BJ (cell line): ENCODE measurements around the gene GRB2. TPM values are rescaled to one million over a fixed set of nuclear protein-coding genes. Genes with fewer than 3 reads are reported as not detected.

Experiments
- CTCF ChIA-PET: fragments of 350-600 bp; formaldehyde crosslinking; extraction: SDS; loops from one replicate; lab custom pipeline; 2021; ENCODE audit warnings: antibody characterized with exemption, inconsistent platforms; lab: Yijun Ruan, JAX
- POLR2A ChIA-PET: fragments of 300-600 bp; sonication (Branson Sonifier 250); formaldehyde crosslinking; extraction: SDS; loops from one replicate; lab custom pipeline; 2021; ENCODE audit warnings: antibody characterized with exemption; lab: Charles Lee
- DNase-seq: peaks from one replicate; pipeline ENCODE4 v3.0.0-alpha.2; 2011; ENCODE audit warnings: low read depth
- H3K27me3 ChIP-seq: 2 replicates; pipeline ENCODE4 v1.6.0; 2011; ENCODE audit warnings: low read length; ENCODE audit not compliant: control insufficient read depth, insufficient read depth
- H3K36me3 ChIP-seq: 2 replicates; pipeline ENCODE4 v1.5.1; 2011; ENCODE audit warnings: low read length; ENCODE audit not compliant: control insufficient read depth, insufficient read depth
- H3K4me3 ChIP-seq: 2 replicates; pipeline ENCODE4 v1.5.1; 2011; ENCODE audit warnings: low read depth, mild to moderate bottlenecking, control low read depth, low read length
- polyA plus RNA-seq: library from polyadenylated mRNA; depleted of rRNA; stranded (reverse); fragments of >200 nt; gene quantifications from 2 replicates; pipeline ENCODE4 v1.2.3, GENCODE V29; 2011
- TF ChIP-seq, protein P1 (sequence below): IDR thresholded peaks from 2 replicates; pipeline ENCODE4 v1.5.1; 2011; ENCODE audit warnings: low read depth, mild to moderate bottlenecking, control low read depth, inconsistent platforms, low read length, moderate library complexity; ENCODE audit not compliant: insufficient read depth

Gene GRB2
- polyA plus RNA-seq, 1 experiment: 50.7 TPM

GRCh38 chr17:75387771-75388170 is 17.7 kb downstream of the GRB2 start:
- CTCF ChIA-PET: interaction anchor here (0.6 to 1.0 kb wide), 2 partner anchors 25 to 98 kb away, joined by 3 read pairs; no protein-coding TSS in a partner anchor
- POLR2A ChIA-PET: no interaction called here
- Histone ChIP-seq H3K27me3 (no peaks in the 10 kb centered on the region), H3K4me3 (no peak overlapping the region), H3K36me3 (peaks cover 2% of the 10 kb centered on the region; the same call in 1 of the 2 replicates)
- no peak for DNase-seq
- TF ChIP-seq, protein P1, sequence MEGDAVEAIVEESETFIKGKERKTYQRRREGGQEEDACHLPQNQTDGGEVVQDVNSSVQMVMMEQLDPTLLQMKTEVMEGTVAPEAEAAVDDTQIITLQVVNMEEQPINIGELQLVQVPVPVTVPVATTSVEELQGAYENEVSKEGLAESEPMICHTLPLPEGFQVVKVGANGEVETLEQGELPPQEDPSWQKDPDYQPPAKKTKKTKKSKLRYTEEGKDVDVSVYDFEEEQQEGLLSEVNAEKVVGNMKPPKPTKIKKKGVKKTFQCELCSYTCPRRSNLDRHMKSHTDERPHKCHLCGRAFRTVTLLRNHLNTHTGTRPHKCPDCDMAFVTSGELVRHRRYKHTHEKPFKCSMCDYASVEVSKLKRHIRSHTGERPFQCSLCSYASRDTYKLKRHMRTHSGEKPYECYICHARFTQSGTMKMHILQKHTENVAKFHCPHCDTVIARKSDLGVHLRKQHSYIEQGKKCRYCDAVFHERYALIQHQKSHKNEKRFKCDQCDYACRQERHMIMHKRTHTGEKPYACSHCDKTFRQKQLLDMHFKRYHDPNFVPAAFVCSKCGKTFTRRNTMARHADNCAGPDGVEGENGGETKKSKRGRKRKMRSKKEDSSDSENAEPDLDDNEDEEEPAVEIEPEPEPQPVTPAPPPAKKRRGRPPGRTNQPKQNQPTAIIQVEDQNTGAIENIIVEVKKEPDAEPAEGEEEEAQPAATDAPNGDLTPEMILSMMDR: no peak

- Histone ChIP-seq H3K4me3 (no peak overlapping the region), H3K27me3 (no peaks in the 10 kb centered on the region), H3K36me3 (peaks cover 2% of the 10 kb centered on the region; the same call in 1 of the 2 replicates)
- DNase-seq: no peak
- ChIA-PET CTCF (no interaction called here), POLR2A (no interaction called here)
- TF ChIP-seq, protein P1: no peak
Measured at GRCh38 chr17:75386430-75386829, 19.0 kb downstream of the GRB2 start.

DNA sequence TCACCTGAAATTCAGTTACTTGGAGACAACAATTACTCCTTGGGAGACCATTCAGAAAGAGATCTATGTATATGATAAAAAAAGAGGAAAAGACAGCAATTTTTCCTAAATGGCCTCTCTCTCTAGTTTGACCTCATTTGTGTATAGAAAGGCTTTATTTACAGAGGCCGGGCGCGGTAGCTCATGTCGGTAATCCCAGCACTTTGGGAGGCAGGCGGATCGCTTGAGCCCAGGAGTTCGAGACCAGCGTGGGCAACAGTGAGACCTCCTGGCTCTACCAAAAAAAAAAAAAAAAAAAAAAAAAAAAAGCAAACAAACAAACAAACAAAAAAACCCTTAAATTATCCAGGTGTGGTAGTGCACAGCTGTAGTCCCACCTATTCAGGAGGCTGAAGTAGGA is 20.7 kb downstream of the GRB2 start:
- Histone ChIP-seq H3K4me3 (no peak overlapping the region), H3K27me3 (no peaks in the 10 kb centered on the region), H3K36me3 (peaks cover 2% of the 10 kb centered on the region; the same call in 1 of the 2 replicates)
- DNase-seq: no peak
- ChIA-PET POLR2A (no interaction called here), CTCF (interaction anchor here (2.0 to 2.1 kb wide), 2 partner anchors 9 to 11 kb away, joined by 6 to 7 read pairs; no protein-coding TSS in a partner anchor)
- TF ChIP-seq, protein P1: no peak

DNA sequence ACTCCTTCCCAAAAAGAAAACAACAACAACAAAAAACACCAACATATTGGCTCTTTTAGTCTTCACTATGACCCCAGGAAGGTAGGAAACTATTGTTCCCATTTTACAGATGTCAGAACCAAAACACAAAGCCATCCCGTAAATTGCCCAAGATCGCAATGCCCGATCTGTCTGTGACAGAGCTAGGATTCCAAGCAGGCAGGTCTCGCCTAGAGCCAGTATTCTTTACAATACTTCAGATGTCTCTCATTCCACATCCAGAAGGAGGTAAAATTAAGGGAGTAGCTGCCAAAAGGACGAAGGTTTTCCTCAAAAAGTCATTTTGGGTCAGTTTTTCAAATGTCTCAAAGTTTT is 21.7 kb downstream of the GRB2 start:
- Histone ChIP-seq H3K4me3 (no peak overlapping the region), H3K36me3 (peaks cover 2% of the 10 kb centered on the region; the same call in 1 of the 2 replicates), H3K27me3 (no peaks in the 10 kb centered on the region)
- TF ChIP-seq, protein P1: no peak
- CTCF ChIA-PET: interaction anchor here (1.5 to 2.1 kb wide), 3 partner anchors 10 to 61 kb away, joined by 5 to 7 read pairs (median 6); no protein-coding TSS in a partner anchor
- POLR2A ChIA-PET: interaction anchor here (0.6 kb wide), 1 partner anchor 13 kb away, joined by 3 read pairs; no protein-coding TSS in a partner anchor
- DNase-seq: no peak

DNA sequence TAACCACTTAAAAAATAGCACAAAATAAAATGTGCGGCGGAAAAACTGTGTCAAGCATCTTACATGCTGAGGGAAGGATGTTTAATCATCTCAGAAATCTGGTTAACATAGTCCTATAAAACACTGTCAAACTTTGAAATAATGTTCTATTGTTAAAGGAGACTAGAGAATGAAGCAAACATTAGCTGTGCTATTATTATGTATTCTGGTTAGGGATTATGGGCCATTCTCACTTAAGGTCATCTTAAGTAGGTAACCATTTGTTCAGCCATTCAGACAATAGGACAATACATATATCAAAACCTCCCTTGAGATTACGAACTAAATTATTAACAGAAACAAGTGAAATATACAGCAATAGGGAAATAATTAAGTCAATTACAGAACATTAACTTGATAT is 24.7 kb downstream of the GRB2 start:
- ChIA-PET CTCF (no interaction called here), POLR2A (no interaction called here)
- Histone ChIP-seq H3K4me3 (no peak overlapping the region), H3K27me3 (no peaks in the 10 kb centered on the region), H3K36me3 (no peaks in the 10 kb centered on the region; the same call in 1 of the 2 replicates)
- TF ChIP-seq, protein P1: no peak
- no peak for DNase-seq
